Gastrocnemius medialis (tissue), 4 donors: ENCODE data around the gene HAGH.

Experiments used
- POLR2A ChIP-seq, 2 donors: fragments of 450-650 bp; IDR thresholded peaks; one replicate each; pipeline ENCODE4 v1.6.1; 2017; ENCODE audit warnings: antibody characterized with exemption in 2 of 2, mild to moderate bottlenecking in 2 of 2, moderate library complexity in 2 of 2
- TF ChIP-seq, protein P1 (sequence below), 5 experiments: fragments of 450-650 bp in 3 of 5; fragments of 200-600 bp in 2 of 5; sonication (generic) in 2 of 5; IDR thresholded peaks in 4 of 5; conservative IDR thresholded peaks in 1 of 5; 1 replicate in 4 of 5; 2 replicates in 1 of 5; pipeline ENCODE4 v1.5.1; 2016 to 2019; ENCODE audit warnings: antibody characterized with exemption in 5 of 5, mild to moderate bottlenecking in 3 of 5, moderate library complexity in 3 of 5

DNA sequence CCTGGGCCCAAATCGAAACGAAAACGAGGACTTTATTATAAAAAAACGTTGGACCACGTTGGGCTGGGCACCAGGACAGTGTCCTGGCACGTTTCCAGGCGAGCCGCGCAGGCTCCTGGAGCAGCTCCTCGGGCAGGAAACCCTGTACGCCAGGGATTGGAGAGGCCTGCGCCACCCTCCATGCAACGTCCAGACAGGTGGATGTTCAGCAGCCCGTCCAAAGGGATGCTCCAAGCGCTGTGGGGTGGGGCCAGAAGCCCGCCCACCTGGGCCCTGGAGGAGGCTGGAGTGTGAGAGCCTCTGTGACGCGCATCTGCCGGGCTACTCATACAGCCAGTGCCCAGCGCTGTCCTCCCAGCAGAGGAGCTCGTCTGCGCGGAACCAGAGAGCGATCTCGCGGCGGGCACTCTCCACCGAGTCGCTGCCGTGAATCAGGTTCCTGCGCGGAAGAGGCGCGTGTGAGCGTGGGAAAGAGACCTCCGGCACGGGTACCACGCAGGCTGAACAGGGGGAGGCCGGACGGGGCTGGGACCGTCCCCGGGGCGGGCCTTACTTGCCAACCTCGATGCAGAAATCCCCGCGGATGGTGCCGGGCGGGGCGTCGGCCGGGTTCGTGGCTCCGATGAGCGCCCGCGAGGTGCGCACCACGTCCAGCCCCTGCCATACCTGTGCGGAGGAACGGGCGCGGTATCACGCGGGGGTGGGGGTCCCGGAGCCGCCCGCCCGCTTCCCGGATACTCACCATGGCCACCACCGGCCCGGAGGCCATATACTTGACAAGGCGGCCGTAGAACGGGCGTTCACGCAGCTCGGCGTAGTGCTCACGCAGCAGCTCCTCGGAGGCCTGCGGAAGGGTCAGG, 56.1 kb downstream of the HAGH start:
- TF ChIP-seq POLR2A (IDR thresholded peaks at IDR 0.05) = no peak
- TF ChIP-seq, protein P1, sequence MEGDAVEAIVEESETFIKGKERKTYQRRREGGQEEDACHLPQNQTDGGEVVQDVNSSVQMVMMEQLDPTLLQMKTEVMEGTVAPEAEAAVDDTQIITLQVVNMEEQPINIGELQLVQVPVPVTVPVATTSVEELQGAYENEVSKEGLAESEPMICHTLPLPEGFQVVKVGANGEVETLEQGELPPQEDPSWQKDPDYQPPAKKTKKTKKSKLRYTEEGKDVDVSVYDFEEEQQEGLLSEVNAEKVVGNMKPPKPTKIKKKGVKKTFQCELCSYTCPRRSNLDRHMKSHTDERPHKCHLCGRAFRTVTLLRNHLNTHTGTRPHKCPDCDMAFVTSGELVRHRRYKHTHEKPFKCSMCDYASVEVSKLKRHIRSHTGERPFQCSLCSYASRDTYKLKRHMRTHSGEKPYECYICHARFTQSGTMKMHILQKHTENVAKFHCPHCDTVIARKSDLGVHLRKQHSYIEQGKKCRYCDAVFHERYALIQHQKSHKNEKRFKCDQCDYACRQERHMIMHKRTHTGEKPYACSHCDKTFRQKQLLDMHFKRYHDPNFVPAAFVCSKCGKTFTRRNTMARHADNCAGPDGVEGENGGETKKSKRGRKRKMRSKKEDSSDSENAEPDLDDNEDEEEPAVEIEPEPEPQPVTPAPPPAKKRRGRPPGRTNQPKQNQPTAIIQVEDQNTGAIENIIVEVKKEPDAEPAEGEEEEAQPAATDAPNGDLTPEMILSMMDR (IDR thresholded peaks at IDR 0.05 in 4 of 5, conservative IDR thresholded peaks at IDR 0.05 in 1 of 5) = no peak
